ENCODE measurements around the gene CFAP20DC.
"Not testable (repeated sequence)": the region's sequence is repeated elsewhere in the genome, so short reads cannot be mapped to it uniquely, and the experiment has no call there.

CFAP20DC gene

DNA sequence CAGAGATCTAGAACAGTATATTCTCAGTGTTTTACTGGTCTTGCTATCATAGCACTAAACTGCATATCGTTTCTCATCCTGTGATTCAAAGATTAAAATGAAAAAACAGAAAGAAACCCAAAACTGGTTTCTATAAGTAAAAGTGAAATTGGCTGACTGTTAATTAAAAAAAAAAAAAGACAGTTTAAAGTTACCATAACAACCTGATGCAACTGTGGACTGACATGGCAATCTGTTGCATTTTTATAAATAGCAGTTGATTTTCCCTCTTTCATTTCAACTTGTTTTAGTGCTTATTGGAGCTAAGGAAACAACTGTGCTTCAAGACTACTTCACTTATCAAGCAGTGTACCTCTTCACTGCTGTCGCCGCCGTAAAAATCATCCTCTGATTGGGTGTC lies 186.6 kb downstream of the CFAP20DC start:
- Mint-ChIP-seq H3K9me3 (no peaks in the 10 kb centered on the region), H3K27me3 (ENCODE audit: low read depth, poor library complexity) (no peaks in the 10 kb centered on the region), H3K36me3 (ENCODE audit: low read depth) (peaks cover 4% of the 10 kb centered on the region), H3K4me1 (no peaks in the 10 kb centered on the region), H3K27ac (no peak overlapping the region), H3K4me3 (no peak overlapping the region)
- DNase-seq, result no peak
- TF ChIP-seq, protein P1, sequence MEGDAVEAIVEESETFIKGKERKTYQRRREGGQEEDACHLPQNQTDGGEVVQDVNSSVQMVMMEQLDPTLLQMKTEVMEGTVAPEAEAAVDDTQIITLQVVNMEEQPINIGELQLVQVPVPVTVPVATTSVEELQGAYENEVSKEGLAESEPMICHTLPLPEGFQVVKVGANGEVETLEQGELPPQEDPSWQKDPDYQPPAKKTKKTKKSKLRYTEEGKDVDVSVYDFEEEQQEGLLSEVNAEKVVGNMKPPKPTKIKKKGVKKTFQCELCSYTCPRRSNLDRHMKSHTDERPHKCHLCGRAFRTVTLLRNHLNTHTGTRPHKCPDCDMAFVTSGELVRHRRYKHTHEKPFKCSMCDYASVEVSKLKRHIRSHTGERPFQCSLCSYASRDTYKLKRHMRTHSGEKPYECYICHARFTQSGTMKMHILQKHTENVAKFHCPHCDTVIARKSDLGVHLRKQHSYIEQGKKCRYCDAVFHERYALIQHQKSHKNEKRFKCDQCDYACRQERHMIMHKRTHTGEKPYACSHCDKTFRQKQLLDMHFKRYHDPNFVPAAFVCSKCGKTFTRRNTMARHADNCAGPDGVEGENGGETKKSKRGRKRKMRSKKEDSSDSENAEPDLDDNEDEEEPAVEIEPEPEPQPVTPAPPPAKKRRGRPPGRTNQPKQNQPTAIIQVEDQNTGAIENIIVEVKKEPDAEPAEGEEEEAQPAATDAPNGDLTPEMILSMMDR (IDR thresholded peaks at IDR 0.05), result no peak

DNA sequence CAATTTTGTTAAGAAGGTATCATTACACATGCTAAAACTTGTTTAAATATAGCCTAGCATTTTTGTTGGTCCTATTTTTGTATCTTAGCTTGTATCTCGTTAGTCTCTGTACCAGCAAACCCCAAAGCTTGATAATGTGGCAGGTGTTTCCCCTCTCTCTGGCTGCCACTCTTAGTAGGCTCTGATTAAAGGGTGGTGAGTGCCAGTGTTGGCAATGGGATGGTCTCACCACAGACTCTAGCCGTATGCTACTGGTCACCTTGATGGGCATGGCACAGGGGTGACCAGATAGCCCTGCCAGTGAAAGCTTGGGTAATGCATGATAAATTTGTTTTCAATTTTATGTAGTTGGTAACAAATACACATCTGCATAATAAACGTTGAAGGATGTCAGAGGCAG lies 188.3 kb downstream of the CFAP20DC start:
- Mint-ChIP-seq H3K4me1 (no peaks in the 10 kb centered on the region), H3K36me3 (ENCODE audit: low read depth) (peaks cover 4% of the 10 kb centered on the region), H3K27ac (no peak overlapping the region), H3K9me3 (no peaks in the 10 kb centered on the region), H3K4me3 (no peak overlapping the region), H3K27me3 (ENCODE audit: low read depth, poor library complexity) (no peaks in the 10 kb centered on the region)
- DNase-seq, result no peak
- TF ChIP-seq, protein P1 (IDR thresholded peaks at IDR 0.05), result no peak

DNA sequence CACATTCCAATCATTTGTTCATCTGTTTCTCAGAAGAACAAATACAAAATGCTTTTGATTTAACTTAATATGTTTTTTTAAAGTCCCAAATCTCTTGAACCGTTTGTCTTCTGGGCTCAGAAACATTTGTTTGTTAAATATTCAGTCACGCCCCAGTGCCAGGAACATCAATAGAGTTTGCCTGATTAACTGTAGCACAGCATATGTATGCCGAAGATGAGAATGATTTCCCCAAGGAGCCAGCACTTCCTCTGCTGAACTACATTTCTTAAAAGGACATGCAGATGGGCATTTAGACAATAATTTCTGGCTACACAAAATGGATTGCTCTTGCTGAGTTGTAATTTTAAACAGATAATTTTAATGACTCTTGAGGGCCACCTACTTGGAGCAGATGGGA lies 191.7 kb downstream of the CFAP20DC start:
- H3K4me1 Mint-ChIP-seq, result no peaks in the 10 kb centered on the region
- no peak overlapping the region for H3K27ac Mint-ChIP-seq
- H3K4me3 Mint-ChIP-seq, result no peak overlapping the region
- no peaks in the 10 kb centered on the region for H3K27me3 Mint-ChIP-seq (ENCODE audit: low read depth, poor library complexity)
- DNase-seq, result no peak
- H3K9me3 Mint-ChIP-seq, result peaks cover 8% of the 10 kb centered on the region
- TF ChIP-seq, protein P1 (IDR thresholded peaks at IDR 0.05), result no peak
- peaks cover 4% of the 10 kb centered on the region for H3K36me3 Mint-ChIP-seq (ENCODE audit: low read depth)

DNA sequence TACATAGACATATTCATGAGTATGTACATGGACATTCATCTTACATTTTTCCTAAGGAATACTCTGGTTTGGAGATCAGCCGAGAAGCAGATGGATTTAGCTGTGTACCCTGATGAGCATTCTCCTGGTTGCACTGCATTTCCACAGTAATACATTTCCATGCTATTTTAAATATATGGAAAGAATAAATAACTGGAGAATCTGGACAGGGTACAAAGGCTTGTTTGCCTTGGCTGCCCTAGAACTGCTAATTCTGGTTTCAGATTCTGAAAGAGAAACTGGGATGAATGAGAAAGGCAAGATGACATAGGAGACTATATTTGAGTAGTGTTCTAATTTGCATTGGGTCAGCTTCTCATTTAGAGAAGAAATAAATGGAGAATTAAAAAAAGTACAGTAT lies 192.4 kb downstream of the CFAP20DC start:
- no peaks in the 10 kb centered on the region for H3K27me3 Mint-ChIP-seq (ENCODE audit: low read depth, poor library complexity)

DNA sequence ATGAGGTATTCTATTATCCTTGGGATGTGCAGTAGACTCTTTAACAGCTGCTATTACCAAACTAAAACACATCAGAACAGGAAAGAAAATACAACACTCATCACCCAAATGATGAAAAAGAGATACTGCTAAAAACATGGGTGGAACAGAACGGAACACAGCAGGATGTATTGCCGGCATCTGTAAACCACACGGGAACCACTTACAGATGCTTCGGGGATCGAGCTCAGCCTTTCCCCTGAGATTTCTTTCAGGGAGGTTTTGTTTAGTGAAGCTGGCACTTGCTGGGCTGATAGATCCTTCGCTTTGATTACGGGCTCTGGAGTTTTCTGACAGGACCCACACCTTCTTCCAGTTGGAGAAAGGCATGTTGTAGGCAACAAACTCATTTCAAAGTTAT lies 201.0 kb downstream of the CFAP20DC start:
- H3K27ac Mint-ChIP-seq, result no peak overlapping the region
- H3K9me3 Mint-ChIP-seq, result peaks cover 27% of the 10 kb centered on the region
- DNase-seq, result no peak
- H3K4me1 Mint-ChIP-seq, result no peaks in the 10 kb centered on the region
- TF ChIP-seq, protein P1 (IDR thresholded peaks at IDR 0.05), result no peak
- no peaks in the 10 kb centered on the region for H3K27me3 Mint-ChIP-seq (ENCODE audit: low read depth, poor library complexity)
- no peak overlapping the region for H3K4me3 Mint-ChIP-seq
- H3K36me3 Mint-ChIP-seq (ENCODE audit: low read depth), result peaks cover 25% of the 10 kb centered on the region

More for the DNA sequence above, 192.4 kb downstream of the CFAP20DC start:
- Mint-ChIP-seq H3K4me1 (no peaks in the 10 kb centered on the region), H3K9me3 (peaks cover 12% of the 10 kb centered on the region), H3K27ac (no peak overlapping the region), H3K4me3 (no peak overlapping the region), H3K36me3 (ENCODE audit: low read depth) (no peaks in the 10 kb centered on the region)
- DNase-seq, result no peak
- TF ChIP-seq, protein P1 (IDR thresholded peaks at IDR 0.05), result no peak

DNA sequence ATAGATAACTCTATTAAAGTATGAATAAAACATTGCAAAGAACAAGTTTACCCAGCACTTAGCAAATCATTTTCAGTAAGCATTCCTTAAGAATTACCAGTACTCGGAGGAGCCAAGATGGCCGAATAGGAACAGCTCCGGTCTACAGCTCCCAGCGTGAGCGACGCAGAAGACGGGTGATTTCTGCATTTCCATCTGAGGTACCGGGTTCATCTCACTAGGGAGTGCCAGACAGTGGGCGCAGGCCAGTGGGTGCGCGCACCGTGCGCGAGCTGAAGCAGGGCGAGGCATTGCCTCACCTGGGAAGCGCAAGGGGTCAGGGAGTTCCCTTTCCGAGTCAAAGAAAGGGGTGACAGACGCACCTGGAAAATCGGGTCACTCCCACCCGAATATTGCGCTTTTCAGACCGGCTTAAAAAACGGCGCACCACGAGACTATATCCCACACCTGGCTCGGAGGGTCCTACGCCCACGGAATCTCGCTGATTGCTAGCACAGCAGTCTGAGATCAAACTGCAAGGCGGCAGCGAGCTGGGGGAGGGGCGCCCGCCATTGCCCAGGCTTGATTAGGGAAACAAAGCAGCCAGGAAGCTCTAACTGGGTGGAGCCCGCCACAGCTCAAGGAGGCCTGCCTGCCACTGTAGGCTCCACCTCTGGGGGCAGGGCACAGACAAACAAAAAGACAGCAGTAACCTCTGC lies 207.6 kb downstream of the CFAP20DC start:
- H3K27ac Mint-ChIP-seq; H3K27me3 Mint-ChIP-seq (ENCODE audit: low read depth, poor library complexity); H3K4me1 Mint-ChIP-seq: not testable (repeated sequence)
- Mint-ChIP-seq H3K36me3 (ENCODE audit: low read depth) (peaks cover 32% of the 10 kb centered on the region), H3K4me3 (peak overlapping the region; percentile 74), H3K9me3 (peaks cover 13% of the 10 kb centered on the region)
- peak; percentile 22 for DNase-seq

Measured in nephron progenitor cell (in vitro differentiated cells).